Neural progenitor cell (in vitro differentiated cells): ENCODE data around the gene FH. TPM values are rescaled to one million over a fixed set of nuclear protein-coding genes. Genes with fewer than 3 reads are reported as not detected.

Experiments
- DNase-seq: peaks from one replicate; pipeline ENCODE4 v3.0.0-alpha.2; 2016; ENCODE audit warnings: low spot score
- H2AFZ ChIP-seq: fragments of 200-600 bp; sonication (generic); replicated peaks from 2 replicates; pipeline ENCODE4 v1.6.1; 2016; ENCODE audit warnings: antibody characterized with exemption
- H3F3A ChIP-seq: fragments of 200-600 bp; sonication (generic); 2 replicates; pipeline ENCODE4 v1.6.1; 2016; ENCODE audit warnings: antibody characterized with exemption, low read depth
- H3K27ac ChIP-seq: fragments of 200-600 bp; sonication (generic); 2 replicates; pipeline ENCODE4 v1.5.1; 2016; ENCODE audit warnings: mild to moderate bottlenecking
- H3K27me3 ChIP-seq: fragments of 200-600 bp; sonication (generic); 2 replicates; pipeline ENCODE4 v1.6.1; 2016; ENCODE audit warnings: mild to moderate bottlenecking, moderate library complexity
- H3K36me3 ChIP-seq: fragments of 200-600 bp; sonication (generic); 2 replicates; pipeline ENCODE4 v1.5.1; 2016
- H3K4me1 ChIP-seq: fragments of 200-600 bp; sonication (generic); 2 replicates; pipeline ENCODE4 v1.6.1; 2016; ENCODE audit warnings: mixed run types
- H3K4me2 ChIP-seq: fragments of 200-600 bp; sonication (generic); 2 replicates; pipeline ENCODE4 v1.6.1; 2016
- H3K4me3 ChIP-seq: fragments of 200-600 bp; sonication (generic); 2 replicates; pipeline ENCODE4 v1.5.1; 2016
- H3K79me2 ChIP-seq: fragments of 200-600 bp; sonication (generic); 2 replicates; pipeline ENCODE4 v1.6.1; 2016; ENCODE audit warnings: low read depth
- H3K9ac ChIP-seq: fragments of 200-600 bp; sonication (generic); 2 replicates; pipeline ENCODE4 v1.6.1; 2016
- H3K9me3 ChIP-seq: fragments of 200-600 bp; sonication (generic); 2 replicates; pipeline ENCODE4 v1.5.1; 2016; ENCODE audit warnings: low read depth
- H4K20me1 ChIP-seq: fragments of 200-600 bp; sonication (generic); 2 replicates; pipeline ENCODE4 v1.6.1; 2016; ENCODE audit warnings: low read depth
- H3K27ac Mint-ChIP-seq: 3 replicates; pipeline ENCODE4 v1.8.0; 2021; ENCODE audit warnings: mixed read lengths
- H3K27me3 Mint-ChIP-seq: 2 replicates; pipeline ENCODE4 v1.8.0; 2022; ENCODE audit warnings: low read depth, mild to moderate bottlenecking, inconsistent platforms, moderate library complexity, mixed read lengths; ENCODE audit not compliant: insufficient read depth
- H3K36me3 Mint-ChIP-seq: 3 replicates; pipeline ENCODE4 v1.8.0; 2021; ENCODE audit warnings: mixed read lengths
- H3K4me1 Mint-ChIP-seq: 3 replicates; pipeline ENCODE4 v1.8.0; 2021; ENCODE audit warnings: mixed read lengths
- H3K4me3 Mint-ChIP-seq: 3 replicates; pipeline ENCODE4 v1.8.0; 2021; ENCODE audit warnings: mild to moderate bottlenecking, moderate library complexity, mixed read lengths
- H3K9me3 Mint-ChIP-seq: 3 replicates; pipeline ENCODE4 v1.8.0; 2020; ENCODE audit warnings: mixed read lengths
- CTCF ChIP-seq: fragments of 200-600 bp; sonication (generic); IDR thresholded peaks from 2 replicates; pipeline ENCODE4 v1.5.1; 2017; ENCODE audit warnings: antibody characterized with exemption, mild to moderate bottlenecking
- EZH2 ChIP-seq: fragments of 200-600 bp; sonication (generic); IDR thresholded peaks from 2 replicates; pipeline ENCODE4 v1.6.1; 2017; ENCODE audit warnings: antibody characterized with exemption, mild to moderate bottlenecking, moderate library complexity
- EZH2phosphoT487 ChIP-seq: fragments of 200-600 bp; sonication (generic); IDR thresholded peaks from 2 replicates; pipeline ENCODE4 v1.6.1; 2017; ENCODE audit warnings: antibody characterized with exemption
- total RNA-seq: library from RNA; depleted of rRNA; stranded (reverse); fragments of >200 nt; gene quantifications from 2 replicates; pipeline ENCODE4 v1.2.3, GENCODE V29; 2015; ENCODE audit warnings: low replicate concordance

Gene FH
- total RNA-seq, 1 donor from 2014 or later: 109 TPM

- Mint-ChIP-seq H3K36me3 (peaks cover 27% of the 10 kb centered on the region), H3K9me3 (no peaks in the 10 kb centered on the region), H3K27me3 (no peaks in the 10 kb centered on the region), H3K27ac (no peak overlapping the region), H3K4me3 (no peak overlapping the region), H3K4me1 (no peaks in the 10 kb centered on the region)
- no peak overlapping the region for H3K4me2 ChIP-seq
- H4K20me1 ChIP-seq: no peaks in the 10 kb centered on the region
- H3K4me1 ChIP-seq: no peaks in the 10 kb centered on the region
- no peak for DNase-seq
- H2AFZ ChIP-seq: no peak overlapping the region
- H3K27ac ChIP-seq: no peak overlapping the region
- TF ChIP-seq EZH2phosphoT487 (no peak), EZH2 (no peak), CTCF (no peak)
- no peaks in the 10 kb centered on the region for H3K9me3 ChIP-seq
- no peak overlapping the region for H3K9ac ChIP-seq
- no peak overlapping the region for H3K4me3 ChIP-seq
- H3K79me2 ChIP-seq: no peaks in the 10 kb centered on the region
- H3F3A ChIP-seq: no peaks in the 10 kb centered on the region
- H3K27me3 ChIP-seq: no peaks in the 10 kb centered on the region
- peaks cover 11% of the 10 kb centered on the region for H3K36me3 ChIP-seq
Measured at GRCh38 chr1:241503444-241503843, 16.1 kb downstream of the FH start.

GRCh38 chr1:241499910-241500309, 19.6 kb downstream of the FH start:
- H3K4me3 ChIP-seq: no peak overlapping the region
- no peak overlapping the region for H3K9ac ChIP-seq
- no peak overlapping the region for H3K4me2 ChIP-seq
- TF ChIP-seq EZH2 (no peak), CTCF (peak; percentile 74), EZH2phosphoT487 (no peak)
- DNase-seq: peak; percentile 50
- H4K20me1 ChIP-seq: no peaks in the 10 kb centered on the region
- Mint-ChIP-seq H3K9me3 (no peaks in the 10 kb centered on the region), H3K27ac (no peak overlapping the region), H3K36me3 (peaks cover 37% of the 10 kb centered on the region), H3K27me3 (no peaks in the 10 kb centered on the region), H3K4me3 (no peak overlapping the region), H3K4me1 (no peaks in the 10 kb centered on the region)
- H3K79me2 ChIP-seq: no peaks in the 10 kb centered on the region
- H3F3A ChIP-seq: no peaks in the 10 kb centered on the region
- no peaks in the 10 kb centered on the region for H3K36me3 ChIP-seq
- H3K4me1 ChIP-seq: no peaks in the 10 kb centered on the region
- no peak overlapping the region for H3K27ac ChIP-seq
- no peak overlapping the region for H2AFZ ChIP-seq
- H3K9me3 ChIP-seq: no peaks in the 10 kb centered on the region
- no peaks in the 10 kb centered on the region for H3K27me3 ChIP-seq

GRCh38 chr1:241495741-241496140, 23.8 kb downstream of the FH start:
- Mint-ChIP-seq H3K27me3 (no peaks in the 10 kb centered on the region), H3K4me1 (no peaks in the 10 kb centered on the region), H3K4me3 (no peak overlapping the region), H3K9me3 (no peaks in the 10 kb centered on the region), H3K27ac (no peak overlapping the region), H3K36me3 (peaks cover 35% of the 10 kb centered on the region)
- no peak overlapping the region for H3K4me2 ChIP-seq
- H3K4me1 ChIP-seq: no peaks in the 10 kb centered on the region
- H3K27me3 ChIP-seq: no peaks in the 10 kb centered on the region
- no peaks in the 10 kb centered on the region for H4K20me1 ChIP-seq
- no peaks in the 10 kb centered on the region for H3F3A ChIP-seq
- DNase-seq: no peak
- no peaks in the 10 kb centered on the region for H3K9me3 ChIP-seq
- no peak overlapping the region for H3K27ac ChIP-seq
- no peak overlapping the region for H2AFZ ChIP-seq
- no peaks in the 10 kb centered on the region for H3K79me2 ChIP-seq
- no peaks in the 10 kb centered on the region for H3K36me3 ChIP-seq
- H3K9ac ChIP-seq: no peak overlapping the region
- TF ChIP-seq EZH2: no peak
- no peak for TF ChIP-seq CTCF
- TF ChIP-seq EZH2phosphoT487: no peak
- H3K4me3 ChIP-seq: no peak overlapping the region

- Histone ChIP-seq H3K4me1 (no peaks in the 10 kb centered on the region), H2AFZ (no peak overlapping the region), H3K36me3 (no peaks in the 10 kb centered on the region), H3K4me2 (no peak overlapping the region), H3K27ac (no peak overlapping the region), H3K9me3 (no peaks in the 10 kb centered on the region), H3K79me2 (no peaks in the 10 kb centered on the region), H3K27me3 (no peaks in the 10 kb centered on the region), H3F3A (no peaks in the 10 kb centered on the region), H4K20me1 (no peaks in the 10 kb centered on the region), H3K9ac (no peak overlapping the region), H3K4me3 (no peak overlapping the region)
- no peak for DNase-seq
- H3K4me3 Mint-ChIP-seq: no peak overlapping the region
- no peaks in the 10 kb centered on the region for H3K27me3 Mint-ChIP-seq
- H3K9me3 Mint-ChIP-seq: peaks cover 8% of the 10 kb centered on the region
- H3K36me3 Mint-ChIP-seq: peaks cover 9% of the 10 kb centered on the region
- H3K4me1 Mint-ChIP-seq: no peaks in the 10 kb centered on the region
- H3K27ac Mint-ChIP-seq: no peak overlapping the region
- no peak for TF ChIP-seq EZH2
- TF ChIP-seq EZH2phosphoT487: no peak
- TF ChIP-seq CTCF: no peak
Measured at GRCh38 chr1:241488739-241489138, 30.8 kb downstream of the FH start.
